HG02981 (cell line): ENCODE data around the gene RAET1G.
"Not testable (repeated sequence)": the region's sequence is repeated elsewhere in the genome, so short reads cannot be mapped to it uniquely, and the experiment has no call there.

ENCODE experiments used
- ATAC-seq: cut with Tn5 transposase; IDR thresholded peaks from one replicate; pipeline ENCODE4 v1.9.1; 2021; ENCODE audit warnings: mild to moderate bottlenecking, moderate library complexity; ENCODE audit not compliant: unreplicated experiment

The RAET1G gene

GRCh38 chr6:149922642-149923326 is at the start of gene RAET1G:
TSS of gene RAET1G (minus strand) at chr6:149923121. CDS start at chr6:149923010, 111 bp downstream.
- no peak for ATAC-seq

GRCh38 chr6:149969635-149970034 is 46.7 kb upstream of the RAET1G start:
- no peak for ATAC-seq

- not testable (repeated sequence) for ATAC-seq
These were observed 46.0 kb upstream of the RAET1G start for GRCh38 chr6:149968909-149969308.

- not testable (repeated sequence) for ATAC-seq
These were observed 45.1 kb upstream of the RAET1G start for GRCh38 chr6:149967999-149968398.

GRCh38 chr6:149967591-149967990 is 44.7 kb upstream of the RAET1G start:
- ATAC-seq = no peak

GRCh38 chr6:149966319-149966718 is 43.4 kb upstream of the RAET1G start:
- ATAC-seq = not testable (repeated sequence)

GRCh38 chr6:149965194-149966020 is 42.5 kb upstream of the RAET1G start:
- ATAC-seq = no peak

- no peak for ATAC-seq
These were observed 41.6 kb upstream of the RAET1G start for GRCh38 chr6:149964308-149965193.

GRCh38 chr6:149963462-149964307 is 40.8 kb upstream of the RAET1G start, which contains the start of gene ULBP1:
TSS of gene ULBP1 (plus strand) at chr6:149963943. CDS start at chr6:149964050, 107 bp downstream.
- ATAC-seq = peak; percentile 43

GRCh38 chr6:149963212-149963461 is 40.2 kb upstream of the RAET1G start:
- ATAC-seq = peak; percentile 24

GRCh38 chr6:149962461-149963211 is 39.7 kb upstream of the RAET1G start:
- ATAC-seq = no peak

- ATAC-seq = no peak
These were observed 39.0 kb upstream of the RAET1G start for GRCh38 chr6:149961728-149962425.

- ATAC-seq = no peak
These were observed 37.6 kb upstream of the RAET1G start for GRCh38 chr6:149960488-149960887.

- not testable (repeated sequence) for ATAC-seq
These were observed 36.9 kb upstream of the RAET1G start for GRCh38 chr6:149959806-149960205.

- ATAC-seq = not testable (repeated sequence)
These were observed 35.2 kb upstream of the RAET1G start for GRCh38 chr6:149958124-149958523.

- ATAC-seq = not testable (repeated sequence)
These were observed 32.9 kb upstream of the RAET1G start for GRCh38 chr6:149955654-149956317.

GRCh38 chr6:149954984-149955653 is 32.2 kb upstream of the RAET1G start:
- not testable (repeated sequence) for ATAC-seq
